Activated CD4-positive, alpha-beta T cell treated with anti-CD3 and anti-CD28 coated beads for 36 hours (primary cell): ENCODE results near the gene PCDH1. TPM values are rescaled to one million over a fixed set of nuclear protein-coding genes. Genes with fewer than 3 reads are reported as not detected.

Experiments used
- ATAC-seq: fragments of 200-7000 bp; cut with Tn5 transposase; one replicate; pipeline ENCODE4 v1.10.0; 2021; ENCODE audit warnings: mild to moderate bottlenecking, moderate library complexity
- CTCF ChIA-PET: fragments of 350-600 bp; sonication (Branson Sonifier 250); formaldehyde crosslinking; loops from one replicate; lab custom pipeline; 2021; ENCODE audit warnings: antibody characterized with exemption; lab: Charles Lee
- POLR2A ChIA-PET: fragments of 350-600 bp; sonication (Branson Sonifier 250); formaldehyde crosslinking; loops from one replicate; lab custom pipeline; 2021; ENCODE audit warnings: antibody characterized with exemption, inconsistent platforms; lab: Charles Lee
- DNase-seq: peaks from one replicate; pipeline ENCODE4 v3.0.0-alpha.2; 2020
- H3K27ac Mint-ChIP-seq: one replicate; pipeline ENCODE4 v1.8.0; 2021; ENCODE audit warnings: mixed read lengths
- H3K27me3 Mint-ChIP-seq: one replicate; pipeline ENCODE4 v1.8.0; 2021; ENCODE audit warnings: mixed read lengths
- H3K36me3 Mint-ChIP-seq: one replicate; pipeline ENCODE4 v1.8.0; 2021; ENCODE audit warnings: low read depth, mixed read lengths
- H3K4me1 Mint-ChIP-seq: one replicate; pipeline ENCODE4 v1.8.0; 2021; ENCODE audit warnings: mixed read lengths
- H3K4me3 Mint-ChIP-seq: one replicate; pipeline ENCODE4 v1.8.0; 2021; ENCODE audit warnings: mild to moderate bottlenecking, moderate library complexity, mixed read lengths
- H3K9me3 Mint-ChIP-seq: one replicate; pipeline ENCODE4 v1.8.0; 2021; ENCODE audit warnings: low read depth, mixed read lengths
- intact Hi-C, 2 experiments: fragments of 100-400 bp; cut with DNase I in 1 of 2; cut with micrococcal nuclease in 1 of 2; formaldehyde crosslinking; loops; one replicate each; pipeline versions ENCODE4 v1.14.2 to v1.15.1; 2022 to 2024; cut with DNase I, micrococcal nuclease
- total RNA-seq, 2 experiments: library from RNA; stranded (reverse); gene quantifications; one replicate each; pipeline ENCODE4 v1.2.3, GENCODE V29; 2021

PCDH1 gene
- total RNA-seq, 2 experiments from 2014 or later = not detected

DNA sequence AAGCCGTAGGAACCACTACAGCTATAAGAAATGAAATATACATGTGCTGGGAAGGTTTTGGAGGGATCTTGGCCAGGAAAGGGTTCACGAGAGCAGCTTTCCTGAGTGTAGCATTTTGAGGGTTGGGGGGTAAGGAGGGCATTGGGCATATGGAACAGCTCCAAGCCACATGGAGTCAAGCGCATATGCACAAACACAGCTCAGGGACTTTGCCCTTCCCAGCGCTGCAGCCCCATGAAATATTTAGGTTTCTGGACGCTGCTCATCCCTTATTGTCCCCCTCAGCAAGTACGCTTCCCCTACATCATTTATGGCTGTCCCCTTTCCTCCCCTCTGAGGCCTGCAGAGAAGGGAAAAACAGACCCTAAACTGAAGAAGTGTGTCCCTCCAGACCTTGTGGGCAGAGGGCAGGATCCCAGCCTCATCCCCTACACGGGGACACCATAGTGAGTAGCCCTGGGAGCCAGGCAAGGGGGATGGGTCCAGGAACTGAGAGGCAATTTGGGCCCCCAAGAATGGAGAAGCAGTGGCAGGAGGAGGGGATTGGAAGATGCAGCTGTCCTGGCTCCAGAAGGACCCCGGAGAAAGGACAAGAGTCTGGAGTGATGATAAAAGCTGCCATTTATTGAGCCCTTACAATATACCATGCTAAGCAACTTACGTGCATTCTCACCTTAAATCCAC lies 33.7 kb downstream of the PCDH1 start:
- ChIA-PET POLR2A (no interaction called here), CTCF (interaction anchor here (0.6 to 1.5 kb wide), 4 partner anchors 25 to 323 kb away, joined by 3 to 6 read pairs (median 3); no protein-coding TSS in a partner anchor)
- Mint-ChIP-seq H3K9me3 (no peaks in the 10 kb centered on the region), H3K4me1 (peaks cover 15% of the 10 kb centered on the region), H3K36me3 (no peaks in the 10 kb centered on the region), H3K27me3 (peaks cover 4% of the 10 kb centered on the region), H3K4me3 (no peak overlapping the region), H3K27ac (no peak overlapping the region)
- DNase-seq (no peak), ATAC-seq (no peak)
- intact Hi-C loops = no loop called here

DNA sequence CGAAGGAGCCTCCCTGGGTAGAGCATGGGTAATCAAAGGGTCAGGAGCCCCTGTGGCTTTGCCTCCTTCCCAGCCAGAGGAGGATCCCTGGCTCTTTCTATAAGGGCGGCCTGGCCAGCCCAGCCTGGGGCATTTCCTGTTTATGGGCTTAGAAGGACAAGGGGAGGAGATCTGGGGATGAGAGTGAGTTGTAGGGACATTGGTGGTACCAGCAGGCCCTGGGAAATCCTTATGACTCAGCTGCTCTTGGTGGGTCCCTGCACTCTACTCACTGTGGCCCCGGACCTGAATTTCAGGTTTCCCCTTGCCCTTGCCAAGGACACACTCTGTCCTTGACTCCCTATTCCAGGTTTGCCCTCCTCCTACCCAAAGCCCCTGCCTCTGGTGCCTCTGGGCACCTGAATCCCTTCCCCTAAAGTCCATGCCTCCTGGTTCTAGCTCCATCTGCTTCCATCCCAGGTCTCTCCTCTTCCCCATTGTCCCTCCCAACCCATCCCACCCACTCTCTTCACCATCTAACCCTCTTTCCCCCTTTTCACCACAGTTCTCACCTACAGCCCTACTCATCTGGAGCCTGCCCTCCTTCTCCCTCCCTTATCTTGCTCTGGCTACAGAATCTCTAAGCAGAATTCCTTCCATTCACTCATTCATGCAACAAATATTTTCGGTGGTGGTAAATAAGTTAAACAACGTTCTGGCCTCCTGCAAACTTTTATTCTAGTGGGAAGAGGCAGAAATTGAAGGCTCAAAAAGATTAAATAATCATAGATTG lies 34.9 kb downstream of the PCDH1 start:
- DNase-seq (no peak), ATAC-seq (no peak)
- H3K27ac Mint-ChIP-seq = no peak overlapping the region
- peaks cover 4% of the 10 kb centered on the region for H3K27me3 Mint-ChIP-seq
- H3K36me3 Mint-ChIP-seq = no peaks in the 10 kb centered on the region
- intact Hi-C loops = no loop called here
- no peaks in the 10 kb centered on the region for H3K9me3 Mint-ChIP-seq
- peaks cover 12% of the 10 kb centered on the region for H3K4me1 Mint-ChIP-seq
- ChIA-PET POLR2A (no interaction called here), CTCF (interaction anchor here (0.7 kb wide), 1 partner anchor 384 kb away, joined by 3 read pairs; no protein-coding TSS in a partner anchor)
- H3K4me3 Mint-ChIP-seq = no peak overlapping the region

DNA sequence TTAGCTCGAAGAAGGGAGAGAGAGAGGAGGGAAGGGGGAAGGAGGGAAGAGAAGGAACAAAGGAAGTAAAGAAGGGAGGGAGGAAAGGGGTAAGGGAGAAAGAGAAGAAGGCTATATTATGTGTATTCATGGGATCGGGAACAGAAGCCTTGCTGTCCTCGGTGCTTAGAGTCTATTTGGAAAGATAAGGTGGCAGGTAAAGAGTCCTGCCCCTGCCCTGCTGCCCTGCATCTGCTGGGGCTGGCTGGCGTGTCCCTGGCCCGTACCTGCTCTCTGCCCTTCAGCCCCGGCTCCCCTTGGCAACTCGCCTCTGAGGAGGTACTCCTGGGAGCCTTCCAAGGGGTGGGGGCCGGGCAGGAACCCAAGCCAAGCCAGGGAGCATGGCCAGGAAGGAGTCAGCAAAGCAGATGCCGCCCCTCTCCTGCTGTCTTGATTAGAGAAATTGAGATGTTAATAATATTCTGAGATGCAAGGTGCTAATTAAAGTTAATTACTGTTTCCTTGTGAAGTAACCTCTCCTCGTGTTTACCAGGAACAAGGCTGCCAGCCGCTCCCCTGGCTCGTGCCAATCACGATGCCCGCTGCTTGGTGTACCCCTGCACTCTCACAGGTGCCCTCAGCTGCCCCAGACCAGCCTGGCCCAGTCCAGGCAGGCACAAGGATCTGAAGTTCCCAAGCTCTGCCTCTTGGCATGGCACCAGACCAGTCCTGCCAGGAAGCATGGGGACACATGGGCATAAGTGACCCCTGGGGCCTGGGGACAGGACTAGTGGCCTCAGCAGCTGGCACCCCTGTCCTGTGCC lies 36.6 kb downstream of the PCDH1 start:
- ATAC-seq = no peak
- H3K4me1 Mint-ChIP-seq = peaks cover 14% of the 10 kb centered on the region
- H3K9me3 Mint-ChIP-seq = no peaks in the 10 kb centered on the region
- intact Hi-C loops = no loop called here
- H3K27me3 Mint-ChIP-seq = peaks cover 4% of the 10 kb centered on the region
- H3K27ac Mint-ChIP-seq = no peak overlapping the region
- no peak for DNase-seq
- ChIA-PET POLR2A (interaction anchor here (0.6 kb wide), 1 partner anchor 60 kb away, joined by 3 read pairs; no protein-coding TSS in a partner anchor), CTCF (interaction anchor here (0.5 to 1.0 kb wide), 3 partner anchors 27 to 198 kb away, joined by 3 read pairs; no protein-coding TSS in a partner anchor)
- H3K4me3 Mint-ChIP-seq = no peak overlapping the region
- H3K36me3 Mint-ChIP-seq = no peaks in the 10 kb centered on the region

- no peak for ATAC-seq
- intact Hi-C loops = no loop called here
- peaks cover 18% of the 10 kb centered on the region for H3K4me1 Mint-ChIP-seq
- ChIA-PET POLR2A (no interaction called here), CTCF (interaction anchor here (0.5 to 2.0 kb wide), 4 partner anchors 28 to 198 kb away, joined by 3 to 5 read pairs (median 3); no protein-coding TSS in a partner anchor)
- DNase-seq = no peak
- no peak overlapping the region for H3K4me3 Mint-ChIP-seq
- no peaks in the 10 kb centered on the region for H3K9me3 Mint-ChIP-seq
- no peaks in the 10 kb centered on the region for H3K36me3 Mint-ChIP-seq
- H3K27ac Mint-ChIP-seq = no peak overlapping the region
- peaks cover 4% of the 10 kb centered on the region for H3K27me3 Mint-ChIP-seq
Measured at GRCh38 chr5:141840826-141841360, 37.3 kb downstream of the PCDH1 start.

DNA sequence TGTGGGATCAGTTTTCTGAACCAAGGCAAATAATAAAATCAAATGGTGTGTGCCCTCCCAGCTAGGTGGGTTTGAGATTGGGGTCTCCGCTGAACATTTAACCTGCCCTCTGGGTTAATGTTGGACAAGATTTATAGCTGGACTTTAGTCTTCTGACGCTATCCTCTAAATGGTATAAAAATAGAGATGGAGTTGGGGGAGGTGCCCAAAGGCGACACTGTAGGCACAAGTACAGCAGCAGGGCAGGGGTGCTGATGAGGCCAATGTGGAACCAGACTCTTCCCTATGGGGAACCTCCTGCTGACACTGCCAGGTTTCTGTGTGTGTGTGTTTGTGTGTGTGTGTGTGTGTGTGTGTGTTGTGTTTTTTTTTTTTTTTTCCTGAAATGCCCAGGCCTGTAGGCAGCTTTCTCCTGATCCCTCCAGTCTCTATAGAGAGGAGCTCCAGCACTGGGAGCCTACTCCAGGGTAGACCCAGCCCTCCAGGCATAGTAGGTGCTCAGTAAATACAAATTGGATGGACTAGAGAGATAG lies 37.9 kb downstream of the PCDH1 start:
- Mint-ChIP-seq H3K4me3 (no peak overlapping the region), H3K4me1 (peaks cover 16% of the 10 kb centered on the region), H3K27ac (no peak overlapping the region), H3K9me3 (no peaks in the 10 kb centered on the region), H3K27me3 (peaks cover 4% of the 10 kb centered on the region), H3K36me3 (no peaks in the 10 kb centered on the region)
- ChIA-PET POLR2A (no interaction called here), CTCF (interaction anchor here (1.0 to 2.0 kb wide), 3 partner anchors 21 to 148 kb away, joined by 3 to 5 read pairs (median 3); no protein-coding TSS in a partner anchor)
- intact Hi-C loops = no loop called here
- ATAC-seq (no peak), DNase-seq (no peak)

DNA sequence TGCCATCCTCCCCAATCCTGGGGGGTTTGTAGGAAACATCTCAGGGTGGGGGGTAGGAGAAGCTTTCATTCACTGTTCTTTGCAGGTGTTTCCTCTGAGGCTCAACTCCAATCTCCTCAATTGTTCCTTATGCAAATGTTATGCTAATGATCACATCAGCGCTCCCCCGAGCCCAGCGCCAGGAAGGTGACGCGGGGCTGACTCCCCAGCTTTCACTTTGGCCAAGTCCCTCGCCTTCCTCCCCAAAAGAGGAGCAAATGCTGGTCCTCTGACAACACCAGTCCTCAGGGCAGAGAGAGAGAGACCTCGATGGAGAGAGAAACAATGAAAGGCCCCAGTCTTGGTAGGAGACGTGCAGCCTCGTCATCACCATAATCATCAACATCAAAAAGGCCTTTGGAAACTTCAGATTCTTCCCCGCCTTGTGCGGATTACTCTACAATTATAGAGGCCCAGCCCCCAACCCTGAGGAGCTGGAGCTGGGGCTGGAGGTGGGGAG lies 39.1 kb downstream of the PCDH1 start:
- ATAC-seq (peak; percentile 52), DNase-seq (peak; percentile 33)
- POLR2A ChIA-PET = no interaction called here
- intact Hi-C loops = no loop called here
- no peaks in the 10 kb centered on the region for H3K36me3 Mint-ChIP-seq
- peaks cover 2% of the 10 kb centered on the region for H3K27me3 Mint-ChIP-seq
- peaks cover 14% of the 10 kb centered on the region for H3K4me1 Mint-ChIP-seq
- CTCF ChIA-PET = interaction anchor here (0.7 to 2.0 kb wide), 3 partner anchors 13 to 147 kb away, joined by 3 to 6 read pairs (median 5); no protein-coding TSS in a partner anchor
- no peak overlapping the region for H3K4me3 Mint-ChIP-seq
- no peaks in the 10 kb centered on the region for H3K9me3 Mint-ChIP-seq
- H3K27ac Mint-ChIP-seq = peak overlapping the region; percentile 75

DNA sequence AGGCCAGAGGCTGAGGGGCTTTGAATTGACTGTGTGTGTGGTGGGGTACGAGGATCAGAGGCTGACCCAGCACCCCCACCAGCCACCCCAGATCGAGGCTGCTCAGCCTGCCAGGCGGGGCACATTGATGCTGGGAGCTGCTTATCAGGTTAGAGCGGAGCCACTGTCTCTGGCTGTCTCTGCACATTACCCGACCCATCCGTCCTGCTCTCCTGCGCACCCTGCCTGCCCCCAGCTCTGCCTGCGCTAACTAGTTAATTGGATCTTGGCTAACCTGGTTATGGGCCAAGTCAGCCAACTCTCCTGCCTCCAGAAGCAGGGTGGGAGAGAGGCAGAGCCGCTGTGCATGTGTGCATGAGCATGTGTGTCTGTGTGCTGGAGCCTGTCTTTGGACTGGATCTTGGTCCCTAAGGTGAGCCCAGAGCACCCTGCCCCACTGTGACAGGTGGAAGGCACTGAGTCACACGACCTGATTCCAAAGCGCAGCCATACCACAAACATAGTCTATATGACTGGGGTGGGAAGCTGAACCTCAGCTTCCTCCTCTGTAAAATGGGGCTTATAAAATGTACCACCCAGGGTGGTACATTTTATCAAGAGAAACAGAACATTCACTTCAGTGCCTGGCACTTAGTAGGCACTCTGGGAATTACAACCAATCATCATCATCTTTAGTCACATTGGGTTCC lies 39.7 kb downstream of the PCDH1 start:
- H3K4me3 Mint-ChIP-seq = no peak overlapping the region
- no peaks in the 10 kb centered on the region for H3K36me3 Mint-ChIP-seq
- no peak for ATAC-seq
- intact Hi-C loops = no loop called here
- no peaks in the 10 kb centered on the region for H3K9me3 Mint-ChIP-seq
- no peak for DNase-seq
- ChIA-PET POLR2A (no interaction called here), CTCF (interaction anchor here (0.7 to 2.0 kb wide), 6 partner anchors 12 to 146 kb away, joined by 3 to 7 read pairs (median 4); no protein-coding TSS in a partner anchor)
- H3K27me3 Mint-ChIP-seq = peaks cover 2% of the 10 kb centered on the region
- no peak overlapping the region for H3K27ac Mint-ChIP-seq
- H3K4me1 Mint-ChIP-seq = peaks cover 14% of the 10 kb centered on the region

DNA sequence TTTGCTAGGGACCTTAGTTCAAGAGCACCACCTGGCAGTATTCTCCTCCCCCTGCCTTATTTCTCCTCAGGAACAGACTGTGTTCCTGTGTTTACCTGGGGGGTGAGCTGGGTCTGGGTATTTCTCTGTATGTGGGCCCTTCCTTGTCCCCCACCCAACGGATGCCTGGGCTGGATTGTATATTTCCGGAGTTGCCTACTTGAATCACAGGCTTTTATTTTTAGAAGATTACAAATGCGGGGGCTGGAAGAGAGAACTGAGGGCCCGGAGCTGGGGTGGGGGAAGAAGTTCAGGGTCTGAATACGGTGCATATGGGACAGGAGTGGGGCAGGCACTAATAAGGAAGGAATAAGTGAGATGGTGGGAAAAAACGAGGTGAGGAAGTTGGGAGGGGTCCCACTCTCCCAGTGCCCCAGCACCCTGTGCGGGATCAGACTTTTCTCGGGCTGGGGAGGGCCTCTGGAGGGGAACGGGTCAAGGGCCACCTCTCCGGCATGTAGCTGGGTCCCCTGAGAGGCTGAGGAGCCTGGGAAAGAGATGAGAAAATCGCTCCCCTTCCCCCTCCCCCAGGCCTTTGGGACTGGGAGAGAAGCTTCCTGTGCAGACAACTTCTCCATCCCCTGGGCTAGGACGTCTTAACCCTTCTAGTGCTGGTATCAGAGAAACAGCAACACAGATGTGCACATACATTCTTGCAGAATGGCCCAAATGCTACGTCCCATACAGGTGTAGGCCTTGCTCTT lies 42.1 kb downstream of the PCDH1 start:
- H3K27me3 Mint-ChIP-seq = no peaks in the 10 kb centered on the region
- ChIA-PET CTCF (interaction anchor here (0.6 to 1.2 kb wide), 3 partner anchors 43 to 133 kb away, joined by 3 to 4 read pairs (median 3); partner anchors contain the start of gene RNF14), POLR2A (interaction anchor here (0.6 kb wide), 1 partner anchor 1581 kb away, joined by 3 read pairs; no protein-coding TSS in a partner anchor)
- intact Hi-C loops = no loop called here
- H3K36me3 Mint-ChIP-seq = no peaks in the 10 kb centered on the region
- H3K9me3 Mint-ChIP-seq = no peaks in the 10 kb centered on the region
- no peak overlapping the region for H3K4me3 Mint-ChIP-seq
- H3K4me1 Mint-ChIP-seq = peaks cover 14% of the 10 kb centered on the region
- ATAC-seq (peak; percentile 47), DNase-seq (no peak)
- no peak overlapping the region for H3K27ac Mint-ChIP-seq

- ChIA-PET POLR2A (no interaction called here), CTCF (interaction anchor here (0.9 kb wide), 1 partner anchor 11 kb away, joined by 4 read pairs; no protein-coding TSS in a partner anchor)
- Mint-ChIP-seq H3K27ac (no peak overlapping the region), H3K9me3 (no peaks in the 10 kb centered on the region), H3K4me1 (peaks cover 14% of the 10 kb centered on the region), H3K36me3 (no peaks in the 10 kb centered on the region), H3K4me3 (no peak overlapping the region), H3K27me3 (peaks cover 2% of the 10 kb centered on the region)
- no peak for ATAC-seq
- intact Hi-C loops = no loop called here
- no peak for DNase-seq
Measured at GRCh38 chr5:141834331-141834730, 43.9 kb downstream of the PCDH1 start.
